SK-N-SH (cell line): ENCODE results near the gene KIF19. TPM values are rescaled to one million over a fixed set of nuclear protein-coding genes. Genes with fewer than 3 reads are reported as not detected.

Experiments
- CTCF ChIA-PET: fragments of 300-600, 350-600 bp; formaldehyde crosslinking; extraction: SDS; loops from one replicate; lab custom pipeline; 2021; lab: Yijun Ruan, JAX
- POLR2A ChIA-PET: fragments of 350-600 bp; sonication (Branson Sonifier 250); formaldehyde crosslinking; extraction: SDS; loops from one replicate; lab custom pipeline; 2020; ENCODE audit warnings: antibody characterized with exemption, inconsistent platforms; lab: Yijun Ruan, JAX
- DNase-seq: peaks from one replicate; pipeline ENCODE4 v3.0.0; 2012
- H2AFZ ChIP-seq: fragments of 200-600 bp; sonication (generic); 2 replicates; pipeline ENCODE4 v1.8.1; 2016; ENCODE audit warnings: antibody characterized with exemption, mild to moderate bottlenecking, low read depth
- H3F3A ChIP-seq: fragments of 200-600 bp; sonication (generic); replicated peaks from 2 replicates; pipeline ENCODE3; 2016; ENCODE audit warnings: antibody characterized with exemption, mild to moderate bottlenecking; ENCODE audit not compliant: insufficient read depth
- H3K27ac ChIP-seq, 2 experiments: fragments of 200-500 bp in 1 of 2; fragments of 200-600 bp in 1 of 2; sonication (Bioruptor generic) in 1 of 2; sonication (generic), shearing (Covaris generic) in 1 of 2; 2 replicates each; pipeline versions ENCODE4 v1.5.1 to v1.6.1; 2014 to 2016; ENCODE audit warnings: low read depth in 2 of 2, inconsistent platforms in 1 of 2, low read length in 1 of 2, mild to moderate bottlenecking in 1 of 2, mixed read lengths in 1 of 2
- H3K27me3 ChIP-seq: fragments of 200-600 bp; sonication (generic), shearing (Covaris generic); 2 replicates; pipeline ENCODE4 v1.6.1; 2016; ENCODE audit warnings: mixed run types; ENCODE audit not compliant: insufficient read depth
- H3K36me3 ChIP-seq, 2 experiments: fragments of 200-500 bp in 1 of 2; fragments of 200-600 bp in 1 of 2; sonication (Bioruptor generic) in 1 of 2; sonication (generic) in 1 of 2; replicated peaks in 1 of 2; 2 replicates each; pipeline versions ENCODE3 to v1.5.1; 2014 to 2016; ENCODE audit warnings: low read length in 1 of 2, mild to moderate bottlenecking in 1 of 2; ENCODE audit not compliant: insufficient read depth in 2 of 2, control insufficient read depth in 1 of 2
- H3K4me1 ChIP-seq, 2 experiments: fragments of 200-500 bp in 1 of 2; fragments of 200-600 bp in 1 of 2; sonication (Bioruptor generic) in 1 of 2; sonication (generic), shearing (Covaris generic) in 1 of 2; 2 replicates each; pipeline versions ENCODE4 v1.5.1 to v1.6.1; 2014 to 2016; ENCODE audit warnings: low read depth in 1 of 2, low read length in 1 of 2, mixed run types in 1 of 2; ENCODE audit not compliant: insufficient read depth in 2 of 2, control insufficient read depth in 1 of 2
- H3K4me2 ChIP-seq: fragments of 200-600 bp; sonication (generic), shearing (Covaris generic); 2 replicates; pipeline ENCODE4 v1.6.1; 2017; ENCODE audit warnings: mixed run types
- H3K4me3 ChIP-seq, 2 experiments: fragments of 200-500 bp in 1 of 2; fragments of 200-600 bp in 1 of 2; sonication (Bioruptor generic) in 1 of 2; sonication (generic), shearing (Covaris generic) in 1 of 2; 2 replicates each; pipeline versions ENCODE4 v1.5.1 to v1.8.1; 2014 to 2016; ENCODE audit warnings: low read depth in 2 of 2, inconsistent platforms in 1 of 2, low read length in 1 of 2, mild to moderate bottlenecking in 1 of 2, mixed read lengths in 1 of 2, moderate library complexity in 1 of 2
- H3K79me2 ChIP-seq: fragments of 200-600 bp; sonication (generic); 2 replicates; pipeline ENCODE4 v1.8.1; 2017; ENCODE audit warnings: mild to moderate bottlenecking; ENCODE audit not compliant: insufficient read depth
- H3K9ac ChIP-seq: fragments of 200-600 bp; sonication (generic); 2 replicates; pipeline ENCODE4 v1.6.1; 2017; ENCODE audit warnings: mixed run types
- H3K9me2 ChIP-seq: fragments of 200-600 bp; sonication (generic); 2 replicates; pipeline ENCODE4 v1.6.1; 2017; ENCODE audit warnings: mixed run types
- H3K9me3 ChIP-seq: fragments of 200-600 bp; sonication (generic); 2 replicates; pipeline ENCODE4 v1.6.1; 2017; ENCODE audit warnings: mixed run types, mild to moderate bottlenecking, moderate library complexity
- H4K20me1 ChIP-seq: fragments of 200-600 bp; sonication (generic); 2 replicates; pipeline ENCODE4 v1.6.1; 2017; ENCODE audit warnings: mild to moderate bottlenecking, mixed run types; ENCODE audit not compliant: insufficient read depth
- CHD2 ChIP-seq: fragments of 150-350 bp; IDR thresholded peaks from 2 replicates; pipeline ENCODE4 v1.6.1; 2018; ENCODE audit warnings: low read length; ENCODE audit not compliant: partially characterized antibody
- EP300 ChIP-seq, 2 experiments: IDR thresholded peaks; 2 replicates each; pipeline versions ENCODE4 v1.4.0 to v1.6.1; 2012; ENCODE audit warnings: borderline replicate concordance in 1 of 2, low read depth in 1 of 2, low read length in 1 of 2
- EZH2phosphoT487 ChIP-seq: fragments of 200-600 bp; sonication (generic); IDR thresholded peaks from 2 replicates; pipeline ENCODE4 v1.6.1; 2017; ENCODE audit warnings: low read depth, mixed run types, mild to moderate bottlenecking, antibody characterized with exemption, moderate library complexity, borderline replicate concordance
- FOXJ3 ChIP-seq: sonication (generic); formaldehyde crosslinking; IDR thresholded peaks from 2 replicates; pipeline ENCODE4 v1.5.1; 2020; ENCODE audit warnings: mild to moderate bottlenecking, missing genetic modification reagents
- MAX ChIP-seq: IDR thresholded peaks from 2 replicates; pipeline ENCODE4 v1.4.0; 2012; ENCODE audit warnings: low read depth
- MXI1 ChIP-seq: IDR thresholded peaks from 2 replicates; pipeline ENCODE4 v1.6.1; 2012; ENCODE audit warnings: mild to moderate bottlenecking, low read depth, low read length, improper control_type of control experiment
- NRF1 ChIP-seq: IDR thresholded peaks from 2 replicates; pipeline ENCODE4 v1.6.1; 2012; ENCODE audit warnings: low read depth, mild to moderate bottlenecking, low read length
- REST ChIP-seq: IDR thresholded peaks from 2 replicates; pipeline ENCODE4 v1.6.1; 2012; ENCODE audit warnings: mild to moderate bottlenecking, low read depth, low read length, moderate library complexity
- RXRA ChIP-seq: IDR thresholded peaks from 2 replicates; pipeline ENCODE4 v1.4.0; 2012; ENCODE audit warnings: low read depth, mild to moderate bottlenecking, borderline replicate concordance
- TAF1 ChIP-seq: IDR thresholded peaks from 2 replicates; pipeline ENCODE4 v1.6.1; 2012; ENCODE audit warnings: low read depth, mild to moderate bottlenecking, low read length, moderate library complexity, borderline replicate concordance
- TCF12 ChIP-seq: IDR thresholded peaks from 2 replicates; pipeline ENCODE4 v1.4.0; 2012
- USF1 ChIP-seq: IDR thresholded peaks from 2 replicates; pipeline ENCODE4 v1.4.0; 2012; ENCODE audit warnings: low read depth, borderline replicate concordance
- YY1 ChIP-seq: IDR thresholded peaks from 2 replicates; pipeline ENCODE4 v1.4.0; 2012; ENCODE audit warnings: low read depth, mild to moderate bottlenecking
- WGBS: methylation state at CpG from one replicate; pipeline ENCODE4 v1.1.6; 2017; ENCODE audit warnings: low lambda C conversion rate; 5-methylcytosine and 5-hydroxymethylcytosine counted together
- polyA plus RNA-seq, 3 experiments: library from polyadenylated mRNA; depleted of rRNA; stranded (reverse); fragments of >200 nt; gene quantifications; 2 replicates each; pipeline ENCODE4 v1.2.3, GENCODE V29; 2012

Gene KIF19
- polyA plus RNA-seq, 1 of the 3 experiments (the other 2 are of a cell fraction), result not detected

GRCh38 chr17:74334393-74335039 is 8.5 kb downstream of the KIF19 start:
- Histone ChIP-seq H3F3A (no peaks in the 10 kb centered on the region), H3K4me2 (no peak overlapping the region), H3K4me3 (no peak overlapping the region), H2AFZ (no peak overlapping the region), H3K36me3 (no peaks in the 10 kb centered on the region), H3K9me3 (no peaks in the 10 kb centered on the region), H3K9me2 (no peaks in the 10 kb centered on the region)
- no peak for TF ChIP-seq RXRA
- TF ChIP-seq FOXJ3 (CRISPR knock-in tag), result no peak
- TF ChIP-seq MXI1, result no peak
- no peak for TF ChIP-seq NRF1
- no peak for TF ChIP-seq TAF1
- no peak for TF ChIP-seq USF1
- no peak for TF ChIP-seq MAX
- TF ChIP-seq TCF12, result no peak
- no peak for TF ChIP-seq REST
- TF ChIP-seq, all 33 proteins: peak for 0
- no peaks in the 10 kb centered on the region for H3K27me3 ChIP-seq
- H3K27ac ChIP-seq, result no peak overlapping the region
- CTCF ChIA-PET, result interaction anchor here (1.0 to 3.7 kb wide), 6 partner anchors 13 to 134 kb away, joined by 3 to 10 read pairs (median 7); partner anchors contain the start of gene BTBD17
- H4K20me1 ChIP-seq, result no peaks in the 10 kb centered on the region
- 21% methylated on average over 2 of the region's 2 CpGs for WGBS
- H3K79me2 ChIP-seq, result no peaks in the 10 kb centered on the region
- POLR2A ChIA-PET, result no interaction called here
- no peak for DNase-seq
- no peaks in the 10 kb centered on the region for H3K4me1 ChIP-seq
- H3K9ac ChIP-seq, result no peak overlapping the region

GRCh38 chr17:74335529-74336062 is 9.6 kb downstream of the KIF19 start:
- CTCF ChIA-PET, result interaction anchor here (1.0 to 4.4 kb wide), 7 partner anchors 12 to 122 kb away, joined by 3 to 19 read pairs (median 8); partner anchors contain the start of genes BTBD17 and GPR142
- WGBS, result 18% methylated on average over 5 of the region's 5 CpGs

More at GRCh38 chr17:74335529-74336062, 9.6 kb downstream of the KIF19 start:
- Histone ChIP-seq H3K9me3 (no peaks in the 10 kb centered on the region), H3K27ac (no peak overlapping the region), H2AFZ (no peak overlapping the region), H3K36me3 (no peaks in the 10 kb centered on the region), H4K20me1 (no peaks in the 10 kb centered on the region), H3F3A (no peaks in the 10 kb centered on the region), H3K4me1 (no peaks in the 10 kb centered on the region), H3K4me3 (no peak overlapping the region), H3K79me2 (no peaks in the 10 kb centered on the region), H3K27me3 (no peaks in the 10 kb centered on the region), H3K4me2 (no peak overlapping the region), H3K9ac (no peak overlapping the region), H3K9me2 (no peaks in the 10 kb centered on the region)
- TF ChIP-seq EP300 (IDR thresholded peaks at IDR 0.05; ENCODE audit: borderline replicate concordance in 1 of 2, low read depth in 1 of 2, low read length in 1 of 2) (no peak), USF1 (no peak), EZH2phosphoT487 (no peak), YY1 (no peak), CHD2 (no peak)
- POLR2A ChIA-PET, result no interaction called here
- DNase-seq, result no peak
